NCI-H2196 treated with DMSO at 0.1 percent for 48 hours (cell line): ENCODE data around the gene CHST10.
A peak's percentile ranks its signal among the peaks of the same experiment; 100 is the strongest.
"Not testable (repeated sequence)": the region's sequence is repeated elsewhere in the genome, so short reads cannot be mapped to it uniquely, and the experiment has no call there.

Source experiments
- DNase-seq: peaks from one replicate; lab custom pipeline; 2025; ENCODE audit not compliant: unreplicated experiment; lab: John Stamatoyannopoulos, UW

Gene CHST10

DNA sequence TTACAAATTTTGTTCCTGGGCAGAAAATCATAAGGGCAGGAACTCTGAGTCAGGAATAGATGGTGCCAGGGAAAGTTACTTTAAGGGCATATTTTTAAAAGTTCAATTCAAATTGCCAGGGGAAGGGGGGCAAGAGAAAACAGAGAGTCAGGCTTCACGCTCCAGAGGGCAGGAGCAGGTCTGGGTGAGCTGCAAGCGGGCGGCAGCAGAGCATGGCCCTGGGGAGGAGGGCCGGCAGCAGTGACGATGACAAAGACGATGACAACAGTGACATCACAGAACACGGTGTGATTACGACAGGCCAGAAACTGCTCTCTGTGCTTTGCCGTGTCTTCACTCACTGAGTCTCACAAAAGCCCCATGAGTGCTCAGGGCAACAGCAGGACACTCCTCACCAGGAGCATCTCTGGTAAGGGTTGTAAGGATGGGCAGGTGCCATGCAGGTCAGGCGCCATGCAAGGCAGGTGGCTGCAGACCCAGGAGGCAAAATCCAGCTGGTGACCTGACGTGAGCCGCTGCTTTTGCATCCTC, 23.3 kb downstream of the CHST10 start:
- DNase-seq, result no peak

DNA sequence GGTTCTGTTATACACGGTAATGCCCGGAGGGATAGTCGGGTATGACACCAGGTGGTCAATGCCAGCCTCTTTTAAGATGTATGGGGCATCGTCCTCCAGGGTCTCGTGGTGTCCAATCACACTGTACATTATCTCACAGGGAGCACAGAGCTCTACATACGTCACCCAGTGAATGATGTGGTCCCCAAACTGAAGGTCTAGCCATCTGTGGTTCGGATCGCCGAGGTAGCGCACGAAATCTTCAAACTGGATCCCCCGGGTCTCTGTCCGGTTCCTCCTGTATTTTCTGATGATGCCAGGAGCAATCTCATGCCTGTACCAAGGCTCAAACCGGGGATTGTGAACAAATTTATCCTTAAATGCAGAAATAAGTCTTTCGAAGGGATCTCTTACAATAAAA, 24.1 kb downstream of the CHST10 start:
- DNase-seq, result no peak

DNA sequence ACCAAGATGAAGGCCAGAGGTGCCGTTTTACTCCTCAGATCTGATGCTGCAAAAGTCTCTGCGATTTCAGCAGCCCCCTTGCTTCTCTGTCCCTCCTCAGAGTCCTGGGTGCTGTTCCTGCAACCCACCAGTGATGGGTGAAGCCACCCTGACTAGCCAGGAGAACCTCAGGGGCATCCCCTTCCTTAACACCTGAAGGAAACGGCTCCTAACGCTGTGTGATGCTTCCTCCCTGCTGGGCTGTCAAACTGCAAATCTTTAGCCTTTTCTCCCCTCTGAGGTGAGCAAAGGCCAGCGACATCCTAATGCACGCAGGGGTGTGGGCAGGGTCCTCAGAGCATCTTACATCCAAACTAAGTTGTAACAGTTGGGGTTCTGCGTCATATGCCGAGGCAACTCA, 24.8 kb downstream of the CHST10 start:
- DNase-seq, result no peak

DNA sequence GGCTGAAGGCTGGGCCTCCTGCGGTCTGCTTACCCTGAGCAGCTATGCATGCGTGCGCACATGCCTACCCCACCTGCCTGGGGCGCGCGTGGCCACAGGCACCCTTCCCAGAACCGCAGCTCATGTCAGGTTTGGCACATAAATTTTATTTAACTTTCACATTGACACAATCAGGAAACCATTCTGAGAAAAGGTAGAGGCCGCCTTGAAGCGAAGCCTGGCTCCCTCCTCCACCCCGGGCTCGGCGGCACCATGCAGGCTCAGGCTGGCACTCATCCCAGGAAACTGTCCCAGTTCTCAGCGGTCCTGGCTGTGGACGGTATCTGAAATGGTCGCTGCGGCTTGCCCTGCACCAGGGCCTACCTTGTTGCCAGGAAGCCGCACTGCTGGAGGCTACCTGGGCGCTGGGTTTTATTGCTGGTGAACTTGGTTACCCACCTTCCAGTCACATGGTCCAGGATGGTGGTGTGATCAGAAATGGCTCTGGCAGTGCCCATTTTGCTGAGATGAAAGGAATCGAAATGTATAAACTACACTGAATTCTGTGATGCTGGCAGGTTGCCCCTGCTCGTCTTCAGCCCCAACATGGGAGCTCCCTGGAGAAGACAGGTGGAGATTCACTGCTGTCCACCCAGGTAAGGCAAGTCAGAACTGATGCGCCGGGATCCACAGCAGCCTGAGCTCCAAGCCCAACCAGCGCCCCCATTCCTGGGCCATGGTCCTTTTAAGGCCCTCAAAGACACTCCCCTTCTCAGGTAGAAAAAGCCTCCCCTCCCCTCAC, 25.5 kb downstream of the CHST10 start:
- no peak for DNase-seq

DNA sequence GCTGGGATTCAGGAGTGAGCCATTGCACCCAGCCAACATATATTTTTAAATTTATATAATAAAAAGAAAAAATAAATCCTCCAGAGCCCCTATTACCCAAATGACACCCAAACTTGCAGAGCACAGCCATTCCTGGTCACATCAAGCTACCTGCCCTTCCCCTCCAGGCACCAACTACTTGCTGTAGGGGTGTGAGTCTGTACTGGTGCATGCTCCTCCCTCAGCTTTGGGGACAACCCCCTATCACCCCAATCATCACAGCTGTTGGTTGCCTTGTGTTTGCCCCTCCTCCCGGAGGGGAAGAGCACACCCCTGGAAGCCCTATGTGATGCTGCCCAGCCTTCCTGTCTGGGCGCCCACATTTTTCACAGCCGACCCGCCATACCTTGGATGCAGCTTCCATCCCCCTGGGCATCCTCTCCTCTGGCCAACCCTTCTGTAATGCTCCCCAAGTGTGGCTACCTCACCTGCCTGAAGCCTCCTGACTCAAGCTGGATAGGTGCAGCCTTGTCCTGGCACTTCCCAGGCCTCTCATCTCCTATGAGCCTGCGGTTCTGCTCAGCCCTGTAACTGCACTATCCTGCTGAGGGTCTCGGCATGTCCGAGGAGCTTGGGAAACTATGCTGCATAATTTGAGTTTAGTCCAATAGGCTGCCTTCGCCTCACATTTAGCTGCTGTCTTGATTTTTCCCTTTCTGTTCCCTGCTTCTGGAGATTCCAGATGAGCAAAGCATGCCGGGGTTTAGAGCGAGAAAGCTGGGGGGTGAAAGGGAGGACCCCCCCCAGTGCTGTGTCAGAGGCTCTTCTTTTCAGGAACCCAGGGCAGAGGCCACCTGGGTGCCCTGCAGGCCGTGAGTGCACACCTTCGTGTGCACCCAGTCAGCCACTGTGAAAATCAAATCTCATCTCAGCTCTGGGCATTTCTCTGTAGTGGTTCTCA, 27.2 kb downstream of the CHST10 start:
- no peak for DNase-seq

DNA sequence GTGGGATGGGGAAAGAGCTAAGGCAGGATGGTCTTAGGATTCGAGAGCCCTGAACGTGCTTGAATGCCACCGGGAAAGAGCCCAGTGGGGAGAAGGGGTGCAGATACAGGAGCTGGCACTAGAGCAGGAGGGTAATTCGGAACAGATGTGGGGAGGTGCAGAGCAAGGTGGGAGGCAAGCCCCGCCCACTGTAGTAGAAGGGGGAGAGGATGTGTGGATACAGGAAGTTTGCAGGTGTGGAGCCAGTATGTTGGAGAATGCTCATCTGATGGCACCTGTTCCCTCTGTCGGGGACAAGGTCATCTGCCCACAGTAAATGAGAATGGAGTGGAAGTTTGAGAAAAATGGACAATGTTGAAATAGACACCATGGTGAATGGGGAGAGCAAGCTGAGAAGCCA, 28.8 kb downstream of the CHST10 start:
- DNase-seq, result no peak

DNA sequence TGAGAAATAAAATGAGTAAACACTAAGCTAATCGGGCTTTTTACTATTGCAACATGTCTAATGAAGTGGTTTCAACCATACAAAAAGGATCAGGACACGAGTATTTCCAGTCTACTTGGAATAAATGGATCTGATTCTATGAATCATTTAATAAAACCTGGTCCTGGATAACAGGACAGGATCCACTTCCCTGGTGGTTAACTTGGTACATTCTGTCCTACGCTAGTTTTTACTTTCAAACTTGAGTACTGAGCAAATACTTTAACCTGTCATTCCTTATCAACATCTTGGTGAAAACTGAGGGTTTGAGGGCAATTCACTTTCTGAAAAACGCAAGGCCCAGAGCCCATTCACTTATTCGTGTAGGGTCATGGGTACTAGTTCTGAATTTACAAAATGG, 33.5 kb downstream of the CHST10 start:
- no peak for DNase-seq

DNA sequence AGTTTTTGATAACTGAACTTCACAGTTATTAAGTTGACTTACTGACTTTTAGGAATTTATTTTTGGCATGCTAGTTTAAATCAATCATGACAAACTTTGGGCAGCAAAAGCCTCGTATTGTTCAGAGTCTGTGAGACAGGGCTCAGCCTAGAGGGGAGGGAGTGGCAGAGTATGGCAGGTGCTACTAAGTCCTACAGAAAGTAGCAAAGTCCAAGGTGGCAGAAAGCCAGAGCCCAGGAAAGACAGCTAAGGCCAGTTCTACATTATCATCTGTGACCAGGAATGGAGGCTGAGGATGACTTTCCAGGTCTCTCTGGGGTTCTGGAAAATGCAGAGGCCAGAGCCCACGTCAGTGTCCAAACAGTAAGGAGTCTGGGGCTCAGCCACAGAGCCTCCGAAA, 34.2 kb downstream of the CHST10 start:
- no peak for DNase-seq

DNA sequence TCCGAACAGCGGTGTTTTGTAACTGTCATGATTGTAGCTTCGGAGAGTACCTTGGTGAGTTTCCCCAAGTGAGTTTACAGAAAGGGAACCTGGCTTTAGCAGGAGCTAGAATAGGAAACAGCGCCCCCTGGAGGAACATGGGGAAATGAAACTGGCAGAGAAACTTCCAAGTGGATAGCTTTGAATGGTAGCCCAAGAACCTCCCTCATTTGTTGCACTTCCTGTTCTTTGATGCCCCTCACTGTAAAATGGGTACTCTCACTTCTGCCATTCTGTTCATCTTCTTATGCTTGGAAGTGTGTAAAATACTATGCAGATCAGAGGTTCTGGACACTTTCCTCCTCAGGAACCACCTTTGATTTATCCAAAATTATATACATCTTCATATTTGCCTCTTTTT, 36.2 kb downstream of the CHST10 start:
- no peak for DNase-seq

DNA sequence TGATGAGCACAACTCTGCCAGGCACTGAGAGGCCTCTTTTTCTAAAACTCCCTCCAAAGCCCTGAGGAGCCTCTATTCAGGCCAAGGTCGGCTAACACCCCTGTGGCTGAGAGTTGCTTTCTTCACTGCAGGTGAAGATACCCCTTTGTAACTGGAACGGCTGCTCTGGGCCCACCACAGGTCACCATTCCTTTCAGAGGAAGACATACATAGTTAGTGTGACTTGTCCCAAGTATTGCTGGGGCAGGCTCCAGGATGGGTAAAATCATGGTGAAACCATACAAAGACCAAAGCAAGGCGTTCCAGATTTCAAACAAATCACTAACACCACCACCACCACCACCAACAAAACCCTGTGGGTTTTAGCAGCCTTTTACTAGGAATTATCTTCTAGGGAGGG, 36.8 kb downstream of the CHST10 start:
- no peak for DNase-seq

DNA sequence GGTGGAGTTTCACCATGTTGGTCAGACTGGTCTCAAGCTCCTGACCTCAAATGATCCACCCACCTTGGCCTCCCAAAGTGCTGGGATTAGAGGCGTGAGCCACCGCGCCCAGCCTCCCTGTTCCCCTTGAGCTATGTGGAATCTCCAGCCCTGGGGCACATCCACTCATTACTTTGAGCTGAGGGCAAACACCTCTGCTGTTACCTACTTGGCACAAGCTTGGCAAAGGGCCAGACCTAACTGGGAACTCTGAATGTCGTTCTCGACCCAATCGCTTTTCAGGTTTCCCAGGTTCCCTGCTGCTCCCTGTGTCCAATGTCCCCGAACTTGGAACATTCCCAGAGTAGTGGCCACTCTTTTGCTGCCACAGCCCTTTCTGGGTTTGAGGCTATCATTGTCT, 40.6 kb downstream of the CHST10 start:
- DNase-seq, result no peak

DNA sequence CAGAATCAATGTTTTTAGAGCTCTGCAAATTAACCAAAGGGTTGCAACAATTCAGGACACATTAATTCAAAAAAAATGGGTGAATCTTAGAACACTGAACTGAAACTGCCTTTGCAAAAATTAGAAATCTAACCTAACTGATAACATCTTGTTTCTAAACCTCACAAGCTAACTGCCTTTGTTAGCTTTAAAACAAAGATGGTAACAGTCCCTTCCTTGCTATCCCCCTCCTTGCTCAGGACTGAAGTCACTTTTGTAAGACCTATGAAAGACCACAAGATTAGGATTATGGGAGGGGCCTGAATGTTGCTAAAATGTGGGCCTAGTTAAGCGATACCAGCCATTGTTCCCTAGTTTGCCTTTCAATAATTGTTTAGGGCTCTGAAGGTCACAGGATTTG, 50.3 kb downstream of the CHST10 start:
- DNase-seq, result no peak

DNA sequence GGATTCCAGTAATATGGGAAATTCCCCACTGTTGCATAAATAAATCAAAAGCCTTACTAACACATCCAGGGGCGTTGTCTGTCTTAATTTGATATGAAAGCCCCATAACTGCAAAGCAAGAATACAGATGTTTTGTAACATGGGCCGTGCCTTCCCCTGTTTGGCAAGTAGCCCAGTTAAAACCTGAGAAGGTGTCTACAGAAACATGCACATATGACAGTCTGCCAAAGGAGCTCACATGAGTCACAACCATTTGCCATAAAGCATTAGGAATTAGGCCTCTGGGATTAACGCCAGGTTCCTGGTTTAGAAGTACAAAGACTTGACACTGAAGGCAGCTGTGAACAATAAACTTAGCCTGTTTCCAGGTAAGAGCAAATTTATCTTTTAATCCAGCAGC, 52.0 kb downstream of the CHST10 start:
- DNase-seq, result peak; percentile 11

DNA sequence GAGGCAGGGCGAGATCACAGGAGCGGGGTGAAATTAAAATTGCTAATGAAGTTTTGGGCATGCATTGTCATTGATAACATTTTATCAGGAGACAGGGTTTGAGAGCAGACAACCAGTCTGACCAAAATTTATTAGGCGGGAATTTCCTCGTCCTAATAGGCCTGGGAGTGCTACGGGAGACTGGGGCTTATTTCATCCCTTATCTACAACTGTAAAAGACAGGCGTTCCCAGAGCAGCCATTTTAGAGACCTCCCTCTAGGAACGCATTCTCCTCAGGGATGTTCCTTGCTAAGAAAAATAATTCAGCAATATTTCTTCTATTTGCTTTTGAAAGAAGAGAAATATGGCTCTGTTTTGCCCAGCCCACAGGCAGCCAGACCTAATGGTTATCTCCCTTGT, 55.2 kb downstream of the CHST10 start:
- not testable (repeated sequence) for DNase-seq

DNA sequence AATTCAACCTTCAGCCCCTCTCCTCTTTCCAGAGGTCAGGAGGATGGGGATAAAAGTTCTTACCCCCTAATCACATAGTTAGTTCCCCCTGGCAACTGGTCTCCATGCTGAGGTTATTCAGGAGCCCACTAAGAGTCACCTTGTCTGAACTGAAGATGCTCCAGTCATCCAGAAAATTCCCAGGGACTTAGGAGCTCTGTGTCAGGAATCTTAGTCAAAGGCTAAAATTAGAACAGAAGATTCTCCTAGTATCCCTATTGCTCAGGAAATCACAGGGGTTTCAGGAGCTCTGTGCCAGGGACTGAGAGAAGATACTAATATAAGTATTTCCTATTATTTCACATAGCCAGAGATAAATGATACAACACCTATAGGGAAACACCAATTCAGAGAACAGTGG, 57.9 kb downstream of the CHST10 start:
- no peak for DNase-seq

DNA sequence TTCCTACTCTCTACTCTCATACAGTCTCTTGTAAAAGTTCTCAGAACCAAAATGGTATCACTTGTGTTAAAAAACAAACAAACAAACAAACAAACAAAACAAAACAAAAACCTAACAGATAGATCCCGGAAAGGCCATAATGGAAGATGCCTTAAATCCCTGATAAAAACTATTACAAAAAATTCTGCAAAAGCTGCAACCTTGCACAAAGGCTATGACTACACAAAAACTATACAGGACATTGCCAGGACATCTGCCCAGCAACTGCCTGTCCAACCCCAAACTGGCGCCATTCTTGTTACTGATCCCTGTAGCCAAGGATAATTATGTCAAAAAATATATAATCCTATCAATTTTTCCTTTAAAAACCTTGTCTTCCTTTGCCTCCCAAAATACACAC, 58.9 kb downstream of the CHST10 start:
- no peak for DNase-seq

DNA sequence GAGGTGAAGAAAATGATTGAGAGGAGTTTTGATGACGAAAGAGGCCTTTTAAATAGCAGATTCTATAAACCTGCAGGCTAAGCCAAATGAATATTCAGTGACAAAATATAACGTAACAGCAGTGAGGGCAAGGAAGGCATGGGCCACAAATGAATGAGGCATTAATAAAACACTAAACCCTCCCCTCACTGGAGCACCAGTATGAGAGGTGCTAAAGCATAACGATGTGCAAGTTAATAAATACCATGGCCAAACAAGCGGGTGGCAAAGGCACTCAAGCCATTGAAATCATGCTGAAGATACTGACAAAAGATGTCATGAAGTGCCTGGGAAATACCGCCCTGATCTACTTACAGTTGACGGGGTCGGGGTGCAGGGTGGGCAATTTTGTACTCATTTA, 64.9 kb downstream of the CHST10 start:
- no peak for DNase-seq

DNA sequence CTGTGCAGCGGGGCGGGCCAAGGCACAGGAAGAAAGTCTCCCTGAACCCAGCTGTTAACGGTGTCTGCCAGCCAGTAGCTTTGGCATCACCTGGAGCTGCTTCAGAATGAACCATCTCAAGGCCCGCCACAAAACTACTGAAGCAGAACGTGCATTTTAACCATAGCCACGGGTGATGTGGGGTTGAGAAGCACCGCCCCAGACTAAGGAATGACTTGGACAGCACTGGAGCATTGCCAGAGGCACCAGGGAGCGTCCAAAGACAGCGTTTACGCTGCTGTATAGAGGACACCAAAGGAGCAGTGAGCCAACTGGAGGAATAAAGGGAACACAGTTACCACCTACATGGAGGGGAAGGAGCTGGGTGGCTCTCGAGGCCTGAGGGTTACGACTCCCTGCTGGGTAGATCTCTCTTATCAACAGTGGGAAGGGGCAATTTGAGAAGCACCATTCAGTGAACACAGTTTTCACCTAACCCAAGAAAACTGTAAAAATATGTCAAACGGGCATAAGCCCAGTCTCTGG, 66.7 kb downstream of the CHST10 start:
- DNase-seq, result no peak

DNA sequence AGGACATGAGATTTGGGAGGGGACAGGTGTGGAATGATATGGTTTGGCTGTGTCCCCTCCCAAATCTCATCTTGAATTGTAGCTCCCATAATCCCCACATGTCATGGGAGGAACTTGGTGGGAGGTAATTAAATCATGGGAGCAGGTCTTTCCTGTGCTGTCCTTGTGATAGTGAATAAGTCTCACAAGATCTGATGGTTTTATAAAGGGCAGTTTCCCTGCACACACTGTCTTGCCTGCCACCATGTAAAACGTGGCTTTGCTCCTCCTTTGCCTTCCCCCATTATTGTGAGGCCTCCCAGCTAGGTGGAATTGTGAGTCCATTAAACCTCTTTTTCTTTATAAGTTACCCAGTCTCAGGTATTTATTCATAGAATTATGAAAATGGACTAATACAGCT, 72.3 kb downstream of the CHST10 start:
- DNase-seq, result not testable (repeated sequence)

DNA sequence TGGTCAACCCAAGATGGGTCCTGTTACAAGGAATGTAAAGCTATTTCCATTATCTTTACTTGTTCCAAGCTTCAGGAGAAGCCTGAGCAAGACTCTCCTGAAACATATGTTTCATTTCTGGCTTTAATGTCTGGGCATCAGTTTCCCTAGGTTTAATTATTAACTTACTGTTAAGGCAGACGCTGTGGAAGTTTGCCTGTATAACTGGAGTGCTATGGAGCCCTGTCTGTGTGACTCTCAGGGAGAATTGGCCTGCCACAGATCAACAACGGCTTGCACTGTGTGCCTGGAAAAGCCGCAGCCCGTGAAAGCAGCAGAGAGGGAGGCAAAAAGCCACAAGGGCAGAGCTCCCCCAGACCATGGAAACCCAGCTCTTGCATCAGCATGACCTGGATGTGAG, 73.0 kb downstream of the CHST10 start:
- DNase-seq, result no peak

DNA sequence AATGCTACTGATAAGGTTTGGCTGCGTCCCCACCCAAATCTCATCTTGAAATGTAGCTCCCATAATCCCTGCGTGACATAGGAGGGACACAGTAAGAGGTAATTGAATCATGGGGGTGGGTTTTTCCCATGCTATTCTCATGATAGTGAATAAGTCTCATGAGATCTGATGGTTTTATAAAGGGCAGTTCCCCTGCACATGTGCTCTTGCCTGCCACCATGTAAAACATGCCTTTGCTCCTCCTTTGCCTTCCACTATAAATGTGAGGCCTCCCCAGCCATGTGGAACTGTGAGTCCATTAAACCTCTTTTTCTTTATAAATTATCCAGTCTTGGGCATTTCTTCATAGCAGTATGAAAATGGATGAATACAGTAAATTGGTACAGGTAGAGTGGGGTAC, 75.0 kb downstream of the CHST10 start:
- DNase-seq, result not testable (repeated sequence)
